Thyroid gland (tissue), 4 donors: ENCODE measurements around the gene EPN3. TPM values are rescaled to one million over a fixed set of nuclear protein-coding genes. Genes with fewer than 3 reads are reported as not detected.

Source experiments
- DNase-seq, 2 donors: peaks; one replicate each; pipeline ENCODE4 v3.0.0-alpha.2; 2019
- H3K27ac ChIP-seq, 3 donors: fragments of 200-600 bp; sonication (generic); 1 replicate in 2 of 3; 2 replicates in 1 of 3; pipeline ENCODE4 v1.5.1; 2016 to 2019; ENCODE audit warnings: mild to moderate bottlenecking in 1 of 3, moderate library complexity in 1 of 3
- H3K27me3 ChIP-seq: fragments of 200-600 bp; sonication (generic); one replicate; pipeline ENCODE4 v1.5.1; 2019
- H3K36me3 ChIP-seq, 2 donors: fragments of 200-600 bp; sonication (generic); one replicate each; pipeline ENCODE4 v1.5.1; 2016 to 2019
- H3K4me1 ChIP-seq, 2 donors: fragments of 200-600 bp; sonication (generic); one replicate each; pipeline ENCODE4 v1.5.1; 2017 to 2019
- H3K4me3 ChIP-seq, 3 donors: fragments of 200-600 bp; sonication (generic); replicated peaks in 1 of 3; 1 replicate in 2 of 3; 2 replicates in 1 of 3; pipeline ENCODE4 v1.5.1; 2016; ENCODE audit warnings: mild to moderate bottlenecking in 1 of 3
- H3K9me3 ChIP-seq: fragments of 200-600 bp; sonication (generic); one replicate; pipeline ENCODE4 v1.5.1; 2017
- POLR2A ChIP-seq, 2 donors: fragments of 450-650 bp; IDR thresholded peaks; one replicate each; pipeline ENCODE4 v1.6.1; 2017; ENCODE audit warnings: antibody characterized with exemption in 2 of 2, mild to moderate bottlenecking in 2 of 2, moderate library complexity in 1 of 2
- WGBS, 2 donors: methylation state at CpG; one replicate each; pipeline ENCODE4 v1.1.5; 2017; 5-methylcytosine and 5-hydroxymethylcytosine counted together
- intact Hi-C: fragments of 100-400 bp; cut with DNase I; formaldehyde crosslinking; loops from one replicate; pipeline ENCODE4 v1.15.1; 2023
- total RNA-seq, 4 donors: library from RNA; depleted of rRNA; stranded (reverse); fragments of >200 nt; gene quantifications; one replicate each; pipeline ENCODE4 v1.2.3, GENCODE V29; 2016
- TF ChIP-seq, protein P1 (sequence below), 6 experiments: fragments of 200-600 bp in 3 of 6; fragments of 450-650 bp in 3 of 6; sonication (generic) in 3 of 6; IDR thresholded peaks; one replicate each; pipeline ENCODE4 v1.5.1; 2016 to 2019; ENCODE audit warnings: antibody characterized with exemption in 6 of 6, mild to moderate bottlenecking in 2 of 6, inconsistent platforms in 1 of 6, moderate library complexity in 1 of 6

Gene EPN3
- 10 to 100 TPM in 1 of 4 donors, 1 to 10 TPM in 1, under 1 TPM in 1, not detected in 1; 0.63 to 31.6 (median 3.5) TPM for total RNA-seq

GRCh38 chr17:50532452-50533024, at the start of gene EPN3:
Gene EPN3 (plus strand): TSS chr17:50532735. CDS start chr17:50536557, 3,822 bp downstream.
- intact Hi-C loops: no loop called here
- no peaks in the 10 kb centered on the region for H3K36me3 ChIP-seq
- WGBS, 2 donors: 0% methylated on average over 5 to 7 of the region's 21 CpGs
- peaks cover 35 to 38% of the 10 kb centered on the region in 2 donors for H3K4me1 ChIP-seq
- peak within 1 kb of the TSS in 1 of 3 donors; percentile 74 for H3K27ac ChIP-seq
- no peaks in the 10 kb centered on the region for H3K9me3 ChIP-seq
- H3K27me3 ChIP-seq: no peaks in the 10 kb centered on the region
- peak within 1 kb of the TSS in 1 of 3 donors; percentile 22 for H3K4me3 ChIP-seq
- peak; percentile 80 to 84 for DNase-seq
- TF ChIP-seq, protein P1, sequence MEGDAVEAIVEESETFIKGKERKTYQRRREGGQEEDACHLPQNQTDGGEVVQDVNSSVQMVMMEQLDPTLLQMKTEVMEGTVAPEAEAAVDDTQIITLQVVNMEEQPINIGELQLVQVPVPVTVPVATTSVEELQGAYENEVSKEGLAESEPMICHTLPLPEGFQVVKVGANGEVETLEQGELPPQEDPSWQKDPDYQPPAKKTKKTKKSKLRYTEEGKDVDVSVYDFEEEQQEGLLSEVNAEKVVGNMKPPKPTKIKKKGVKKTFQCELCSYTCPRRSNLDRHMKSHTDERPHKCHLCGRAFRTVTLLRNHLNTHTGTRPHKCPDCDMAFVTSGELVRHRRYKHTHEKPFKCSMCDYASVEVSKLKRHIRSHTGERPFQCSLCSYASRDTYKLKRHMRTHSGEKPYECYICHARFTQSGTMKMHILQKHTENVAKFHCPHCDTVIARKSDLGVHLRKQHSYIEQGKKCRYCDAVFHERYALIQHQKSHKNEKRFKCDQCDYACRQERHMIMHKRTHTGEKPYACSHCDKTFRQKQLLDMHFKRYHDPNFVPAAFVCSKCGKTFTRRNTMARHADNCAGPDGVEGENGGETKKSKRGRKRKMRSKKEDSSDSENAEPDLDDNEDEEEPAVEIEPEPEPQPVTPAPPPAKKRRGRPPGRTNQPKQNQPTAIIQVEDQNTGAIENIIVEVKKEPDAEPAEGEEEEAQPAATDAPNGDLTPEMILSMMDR (IDR thresholded peaks at IDR 0.05): peak in 1 of 6 experiments; percentile 14
- TF ChIP-seq POLR2A (IDR thresholded peaks at IDR 0.05): peak in 1 of 2 donors; percentile 14

- no peaks in the 10 kb centered on the region for H3K27me3 ChIP-seq
- TF ChIP-seq, protein P1 (IDR thresholded peaks at IDR 0.05): no peak
- no peak for TF ChIP-seq POLR2A (IDR thresholded peaks at IDR 0.05)
- intact Hi-C loops: loop anchor here (10.0 kb wide), 2 partner anchors 142 to 202 kb away; no protein-coding TSS in a partner anchor
- peaks cover 28 to 30% of the 10 kb centered on the region in 2 donors for H3K4me1 ChIP-seq
- no peak for DNase-seq
- H3K36me3 ChIP-seq: peaks cover 9 to 10% of the 10 kb centered on the region in 2 donors
- no peaks in the 10 kb centered on the region for H3K9me3 ChIP-seq
- H3K27ac ChIP-seq: peak overlapping the region; percentile 90 to 98 (median 93)
- H3K4me3 ChIP-seq: no peak overlapping the region
- 66 to 69% methylated on average over 5 of the region's 5 CpGs for WGBS, 2 donors
Observed at GRCh38 chr17:50483266-50483665, 49.3 kb upstream of the EPN3 start.

GRCh38 chr17:50484386-50485155, 48.0 kb upstream of the EPN3 start:
- Histone ChIP-seq H3K4me1 (peaks cover 26 to 29% of the 10 kb centered on the region in 2 donors), H3K9me3 (no peaks in the 10 kb centered on the region), H3K27ac (peak overlapping the region; percentile 90 to 98 (median 93)), H3K36me3 (peaks cover 9 to 10% of the 10 kb centered on the region in 2 donors), H3K27me3 (no peaks in the 10 kb centered on the region), H3K4me3 (no peak overlapping the region)
- TF ChIP-seq, protein P1 (IDR thresholded peaks at IDR 0.05): no peak
- no peak for TF ChIP-seq POLR2A (IDR thresholded peaks at IDR 0.05)
- no peak for DNase-seq
- intact Hi-C loops: loop anchor here (5.0 to 10.0 kb wide), 3 partner anchors 58 to 200 kb away; no protein-coding TSS in a partner anchor
- WGBS, 2 donors: 90 to 94% methylated on average over 9 to 11 of the region's 11 CpGs

DNA sequence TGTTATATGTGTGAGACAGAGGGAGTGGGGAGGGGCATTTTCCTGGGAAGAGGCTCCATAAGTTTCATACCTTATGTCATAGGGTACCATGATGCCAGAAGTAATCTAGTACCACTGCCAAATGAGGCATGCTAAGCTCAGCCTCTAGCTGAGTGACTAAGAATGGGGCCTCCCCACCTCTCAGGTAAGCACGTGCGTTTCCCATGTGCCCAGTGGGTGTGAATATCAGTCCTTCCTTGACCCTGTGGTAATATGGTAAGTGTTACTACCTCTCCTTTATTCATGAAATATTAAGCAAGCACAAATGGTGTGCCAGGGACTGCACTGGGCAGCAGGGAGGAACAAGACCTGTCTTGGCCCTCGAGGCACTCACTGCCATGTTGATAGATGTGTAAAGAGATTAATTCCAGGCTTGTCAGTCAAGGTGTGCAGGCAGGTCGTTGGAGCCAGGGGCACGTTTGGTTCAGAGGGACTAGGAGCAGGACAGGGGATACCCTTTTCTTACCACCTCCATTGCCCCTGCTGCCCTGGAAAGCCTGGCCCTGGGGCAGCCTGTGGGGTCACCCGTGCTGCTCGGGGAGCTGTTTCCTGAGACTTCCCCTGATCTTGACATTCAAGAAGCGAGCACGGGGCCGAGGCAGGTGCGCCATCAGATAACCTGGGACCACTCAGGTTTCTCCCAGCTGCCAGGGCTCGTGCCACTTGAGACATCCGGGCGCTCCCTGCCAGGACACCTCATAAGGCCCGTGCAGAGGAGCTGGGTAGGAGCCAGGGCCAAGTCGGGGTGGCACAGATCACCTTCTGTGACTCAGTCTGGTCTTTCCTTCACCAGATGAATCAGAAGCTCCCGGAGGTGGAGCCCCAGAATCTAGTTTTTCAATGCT, 45.1 kb upstream of the EPN3 start:
- H3K27me3 ChIP-seq: no peaks in the 10 kb centered on the region
- peaks cover 8 to 9% of the 10 kb centered on the region in 2 donors for H3K36me3 ChIP-seq
- H3K9me3 ChIP-seq: no peaks in the 10 kb centered on the region
- TF ChIP-seq POLR2A (IDR thresholded peaks at IDR 0.05): no peak
- TF ChIP-seq, protein P1 (IDR thresholded peaks at IDR 0.05): no peak
- intact Hi-C loops: loop anchor here (5.0 to 10.0 kb wide), 3 partner anchors 55 to 197 kb away; no protein-coding TSS in a partner anchor
- H3K4me1 ChIP-seq: peaks cover 26 to 47% of the 10 kb centered on the region in 2 donors
- DNase-seq: peak; percentile 41 to 69
- WGBS, 2 donors: 79 to 80% methylated on average over 10 to 14 of the region's 17 CpGs
- no peak overlapping the region for H3K4me3 ChIP-seq
- H3K27ac ChIP-seq: peak overlapping the region in 1 of 3 donors; percentile 7
